Measurements from ENCODE around the gene STIMATE. TPM values are rescaled to one million over a fixed set of nuclear protein-coding genes. Genes with fewer than 3 reads are reported as not detected.

Gene STIMATE
- total and polyA plus RNA-seq, 12 donors, result 15.4 to 42.8 (median 22.2) TPM

DNA sequence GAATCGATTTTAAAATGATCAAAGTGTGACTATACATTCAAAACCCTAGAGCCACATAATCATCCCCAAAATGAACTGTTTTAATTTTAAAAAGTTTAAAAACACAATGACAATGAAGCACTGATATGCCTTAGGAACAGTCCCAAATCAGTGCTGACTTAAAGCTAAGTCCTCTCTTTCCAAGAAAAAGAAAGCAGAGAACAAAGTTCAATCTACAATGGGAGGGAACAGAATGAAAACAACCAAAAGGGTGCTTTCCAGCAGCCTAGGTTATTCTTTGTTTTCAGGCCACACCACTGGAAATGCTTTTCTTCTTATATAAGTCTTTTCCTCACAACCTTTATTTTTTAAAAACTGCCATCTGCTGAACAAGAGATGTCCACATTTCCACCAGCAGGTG, 7.2 kb upstream of the STIMATE start:
- H3K4me1 ChIP-seq (replicated peaks in 1 of 2), result no peaks in the 10 kb centered on the region
- DNase-seq, result no peak
- H3K27ac ChIP-seq, result no peak overlapping the region
- intact Hi-C loops (cut with DNase I), result no loop called here
- H3K4me3 ChIP-seq, result no peak overlapping the region
- H3K36me3 ChIP-seq (replicated peaks in 1 of 2), result peaks cover 0 to 13% of the 10 kb centered on the region in 2 donors
- H3K9me3 ChIP-seq (replicated peaks in 1 of 3), result no peaks in the 10 kb centered on the region
- no peaks in the 10 kb centered on the region for H3K27me3 ChIP-seq
- TF ChIP-seq, protein P1, sequence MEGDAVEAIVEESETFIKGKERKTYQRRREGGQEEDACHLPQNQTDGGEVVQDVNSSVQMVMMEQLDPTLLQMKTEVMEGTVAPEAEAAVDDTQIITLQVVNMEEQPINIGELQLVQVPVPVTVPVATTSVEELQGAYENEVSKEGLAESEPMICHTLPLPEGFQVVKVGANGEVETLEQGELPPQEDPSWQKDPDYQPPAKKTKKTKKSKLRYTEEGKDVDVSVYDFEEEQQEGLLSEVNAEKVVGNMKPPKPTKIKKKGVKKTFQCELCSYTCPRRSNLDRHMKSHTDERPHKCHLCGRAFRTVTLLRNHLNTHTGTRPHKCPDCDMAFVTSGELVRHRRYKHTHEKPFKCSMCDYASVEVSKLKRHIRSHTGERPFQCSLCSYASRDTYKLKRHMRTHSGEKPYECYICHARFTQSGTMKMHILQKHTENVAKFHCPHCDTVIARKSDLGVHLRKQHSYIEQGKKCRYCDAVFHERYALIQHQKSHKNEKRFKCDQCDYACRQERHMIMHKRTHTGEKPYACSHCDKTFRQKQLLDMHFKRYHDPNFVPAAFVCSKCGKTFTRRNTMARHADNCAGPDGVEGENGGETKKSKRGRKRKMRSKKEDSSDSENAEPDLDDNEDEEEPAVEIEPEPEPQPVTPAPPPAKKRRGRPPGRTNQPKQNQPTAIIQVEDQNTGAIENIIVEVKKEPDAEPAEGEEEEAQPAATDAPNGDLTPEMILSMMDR (IDR thresholded peaks at IDR 0.05), result no peak
- TF ChIP-seq POLR2A (IDR thresholded peaks at IDR 0.05), result no peak
- WGBS, 4 donors, result 85 to 93% (median 87%) methylated on average over 1 of the region's 1 CpG

DNA sequence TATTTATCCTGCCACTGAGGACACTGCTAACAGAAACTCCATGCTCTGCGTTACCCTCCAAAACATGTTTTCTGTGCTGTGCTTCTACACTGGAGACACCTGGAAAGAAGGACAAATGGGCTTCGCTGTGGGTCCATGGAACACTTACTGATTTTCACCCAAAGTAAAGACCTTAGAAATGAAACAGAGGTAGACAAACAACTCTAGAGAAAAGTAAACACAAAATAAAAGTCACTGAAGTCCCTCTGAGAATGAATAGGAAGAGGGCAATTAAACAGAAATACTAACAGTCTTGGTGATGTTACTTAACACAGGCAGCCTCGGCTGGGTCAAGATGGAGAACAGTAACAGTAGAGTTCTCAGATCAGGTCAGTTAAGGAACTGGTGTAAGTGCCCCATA, 6.7 kb upstream of the STIMATE start:
- intact Hi-C loops (cut with DNase I), result no loop called here
- TF ChIP-seq POLR2A (IDR thresholded peaks at IDR 0.05), result no peak
- TF ChIP-seq, protein P1 (IDR thresholded peaks at IDR 0.05), result no peak
- Histone ChIP-seq H3K4me3 (no peak overlapping the region), H3K27ac (no peak overlapping the region), H3K36me3 (replicated peaks in 1 of 2) (peaks cover 0 to 13% of the 10 kb centered on the region in 2 donors), H3K9me3 (replicated peaks in 1 of 3) (no peaks in the 10 kb centered on the region), H3K4me1 (replicated peaks in 1 of 2) (no peaks in the 10 kb centered on the region), H3K27me3 (no peaks in the 10 kb centered on the region)
- no peak for DNase-seq
- WGBS, 4 donors, result 94 to 96% (median 95%) methylated on average over 3 of the region's 3 CpGs

DNA sequence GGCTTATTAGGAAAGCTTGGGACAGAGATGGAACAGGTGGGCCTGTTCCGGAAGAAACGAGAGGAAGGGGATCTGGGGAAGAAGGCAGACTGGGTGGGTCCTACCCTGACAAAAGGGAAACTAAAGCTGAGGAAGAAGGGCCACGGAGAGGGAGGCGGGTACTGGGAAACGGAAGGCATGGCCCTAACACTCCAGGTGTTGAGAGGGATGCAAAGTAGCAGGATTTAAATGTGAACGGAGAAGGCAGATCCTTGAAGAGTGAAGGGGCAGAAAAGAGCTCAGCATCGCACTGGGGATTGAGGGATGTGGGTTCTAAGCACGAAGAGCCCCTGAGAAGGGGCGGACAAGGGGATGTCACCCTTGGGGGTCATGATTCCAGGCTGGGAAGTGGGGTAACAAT, 735 bp downstream of the STIMATE start:
- 1 to 8% (median 6%) methylated on average over 9 of the region's 9 CpGs for WGBS, 4 donors
- Histone ChIP-seq H3K27me3 (no peaks in the 10 kb centered on the region), H3K4me3 (peak overlapping the region; percentile 19 to 92 (median 62)), H3K9me3 (replicated peaks in 1 of 3) (no peaks in the 10 kb centered on the region), H3K36me3 (replicated peaks in 1 of 2) (no peaks in the 10 kb centered on the region), H3K27ac (peak overlapping the region in 3 of 5 donors; percentile 59 to 83 (median 71)), H3K4me1 (replicated peaks in 1 of 2) (peaks cover 23 to 56% of the 10 kb centered on the region in 2 donors)
- intact Hi-C loops (cut with DNase I), result no loop called here
- no peak for DNase-seq
- no peak for TF ChIP-seq POLR2A (IDR thresholded peaks at IDR 0.05)
- TF ChIP-seq, protein P1 (IDR thresholded peaks at IDR 0.05), result no peak

DNA sequence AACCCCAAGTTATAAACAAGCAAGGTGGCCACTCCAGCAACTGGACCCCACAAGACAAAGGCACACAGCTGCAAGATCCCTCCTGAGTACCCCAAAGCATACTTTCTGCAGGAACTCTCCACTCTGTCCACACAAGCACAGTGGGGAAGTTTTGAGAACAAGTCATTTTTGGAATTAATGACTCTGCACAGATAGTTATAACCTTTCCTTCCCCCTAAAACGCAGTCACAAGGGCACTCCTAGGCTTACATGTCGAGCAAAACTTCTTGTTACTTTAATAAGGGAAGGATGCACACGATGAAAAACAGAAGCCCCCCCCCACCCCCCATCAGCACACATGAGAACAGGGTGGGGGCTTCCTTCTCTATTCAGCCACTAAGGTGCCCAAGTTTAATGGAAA, 1.2 kb downstream of the STIMATE start:
- Histone ChIP-seq H3K36me3 (replicated peaks in 1 of 2) (no peaks in the 10 kb centered on the region), H3K27ac (peak overlapping the region in 3 of 5 donors; percentile 12 to 71 (median 59)), H3K4me1 (replicated peaks in 1 of 2) (peaks cover 25 to 61% of the 10 kb centered on the region in 2 donors), H3K27me3 (no peaks in the 10 kb centered on the region), H3K9me3 (replicated peaks in 1 of 3) (no peaks in the 10 kb centered on the region), H3K4me3 (peak overlapping the region in 2 of 4 donors; percentile 57 to 92)
- intact Hi-C loops (cut with DNase I), result no loop called here
- WGBS, 4 donors, result 9 to 22% (median 11%) methylated on average over 3 of the region's 3 CpGs
- TF ChIP-seq, protein P1 (IDR thresholded peaks at IDR 0.05), result no peak
- no peak for TF ChIP-seq POLR2A (IDR thresholded peaks at IDR 0.05)
- no peak for DNase-seq

Measured in adrenal gland (tissue), 12 donors.